CD8-positive, alpha-beta memory T cell (primary cell): Measurements from ENCODE around the gene CYP3A5. TPM values are rescaled to one million over a fixed set of nuclear protein-coding genes. Genes with fewer than 3 reads are reported as not detected.
"Not testable (repeated sequence)": the region's sequence is repeated elsewhere in the genome, so short reads cannot be mapped to it uniquely, and the experiment has no call there.

Experiments
- CTCF ChIA-PET: fragments of 350-600 bp; sonication (Branson Sonifier 250); formaldehyde crosslinking; loops from one replicate; lab custom pipeline; 2021; ENCODE audit warnings: antibody characterized with exemption; lab: Charles Lee
- POLR2A ChIA-PET: fragments of 350-600 bp; sonication (Branson Sonifier 250); formaldehyde crosslinking; loops from one replicate; lab custom pipeline; 2021; ENCODE audit warnings: antibody characterized with exemption; lab: Charles Lee
- DNase-seq, 5 donors: peaks; one replicate each; pipeline versions ENCODE4 v3.0.0 to v3.0.0-alpha.2; 2020 to 2022; ENCODE audit warnings: mixed read lengths in 1 of 5
- H3K27ac ChIP-seq: one replicate; pipeline ENCODE4 v1.7.0; 2013; ENCODE audit warnings: low read depth, mild to moderate bottlenecking, low read length, moderate library complexity
- H3K27me3 ChIP-seq: 2 replicates; pipeline ENCODE4 v1.7.0; 2013; ENCODE audit warnings: low read length, mild to moderate bottlenecking; ENCODE audit not compliant: insufficient read depth, poor library complexity, severe bottlenecking
- H3K36me3 ChIP-seq: 2 replicates; pipeline ENCODE4 v1.7.0; 2013; ENCODE audit warnings: mild to moderate bottlenecking, low read length, moderate library complexity; ENCODE audit not compliant: insufficient read depth
- H3K4me1 ChIP-seq: 2 replicates; pipeline ENCODE4 v1.7.0; 2013; ENCODE audit warnings: mild to moderate bottlenecking, low read length, moderate library complexity; ENCODE audit not compliant: insufficient read depth
- H3K4me3 ChIP-seq: 2 replicates; pipeline ENCODE4 v1.7.0; 2013; ENCODE audit warnings: mild to moderate bottlenecking, low read length
- H3K9me3 ChIP-seq: 2 replicates; pipeline ENCODE4 v1.7.0; 2013; ENCODE audit warnings: mild to moderate bottlenecking, low read length
- H3K27ac Mint-ChIP-seq, 8 donors: one replicate each; pipeline ENCODE4 v1.8.0; 2020 to 2021; ENCODE audit warnings: mixed read lengths in 8 of 8, mild to moderate bottlenecking in 6 of 8, inconsistent platforms in 3 of 8, moderate library complexity in 3 of 8
- H3K27me3 Mint-ChIP-seq, 2 donors: one replicate each; pipeline ENCODE4 v1.8.0; 2020 to 2021; ENCODE audit warnings: mixed read lengths in 2 of 2, mild to moderate bottlenecking in 1 of 2, moderate library complexity in 1 of 2
- H3K36me3 Mint-ChIP-seq, 3 donors: one replicate each; pipeline ENCODE4 v1.8.0; 2020 to 2021; ENCODE audit warnings: mixed read lengths in 3 of 3, inconsistent platforms in 1 of 3, mild to moderate bottlenecking in 1 of 3
- H3K4me1 Mint-ChIP-seq, 3 donors: one replicate each; pipeline ENCODE4 v1.8.0; 2020 to 2021; ENCODE audit warnings: mixed read lengths in 3 of 3, inconsistent platforms in 1 of 3, mild to moderate bottlenecking in 1 of 3
- H3K4me3 Mint-ChIP-seq, 7 donors: one replicate each; pipeline ENCODE4 v1.8.0; 2020 to 2021; ENCODE audit warnings: mixed read lengths in 7 of 7, mild to moderate bottlenecking in 6 of 7, moderate library complexity in 4 of 7, inconsistent platforms in 2 of 7
- H3K9me3 Mint-ChIP-seq, 5 donors: one replicate each; pipeline ENCODE4 v1.8.0; 2020 to 2022; ENCODE audit warnings: mixed read lengths in 5 of 5, mild to moderate bottlenecking in 3 of 5, moderate library complexity in 2 of 5, inconsistent platforms in 1 of 5
- polyA plus RNA-seq: library from polyadenylated mRNA; unstranded; fragments of 300-500 nt; fragmentation: Illumina TruSeq; gene quantifications from one replicate; pipeline ENCODE4 v1.2.3, GENCODE V29; 2021
- total RNA-seq, 2 experiments: library from RNA; stranded (reverse); gene quantifications; one replicate each; pipeline ENCODE4 v1.2.3, GENCODE V29; 2021

The CYP3A5 gene
- total RNA-seq (not detected), polyA plus RNA-seq (0.16 TPM)

- Histone ChIP-seq H3K27me3 (no peaks in the 10 kb centered on the region), H3K4me3 (no peak within 1 kb of the TSS), H3K36me3 (no peaks in the 10 kb centered on the region), H3K27ac (peak within 1 kb of the TSS; percentile 32), H3K9me3 (no peaks in the 10 kb centered on the region), H3K4me1 (peaks cover 2% of the 10 kb centered on the region)
- POLR2A ChIA-PET = no interaction called here
- peaks cover 8 to 20% (median 13%) of the 10 kb centered on the region in 3 donors for H3K4me1 Mint-ChIP-seq
- H3K9me3 Mint-ChIP-seq = no peaks in the 10 kb centered on the region
- H3K4me3 Mint-ChIP-seq = peak within 1 kb of the TSS in 1 of 7 donors; percentile 52
- H3K27me3 Mint-ChIP-seq = peaks cover 5 to 6% of the 10 kb centered on the region in 2 donors
- peak within 1 kb of the TSS in 1 of 8 donors; percentile 22 for H3K27ac Mint-ChIP-seq
- DNase-seq = no peak
- H3K36me3 Mint-ChIP-seq = peaks cover 0 to 14% (median 11%) of the 10 kb centered on the region in 3 donors
- CTCF ChIA-PET = no interaction called here
Measured at GRCh38 chr7:99679400-99680191, at the start of gene CYP3A5. CYP3A5 (minus strand) TSS chr7:99679996; CDS start chr7:99679896, 100 bp downstream.

GRCh38 chr7:99728615-99729014 lies 48.8 kb upstream of the CYP3A5 start:
- H3K4me1 ChIP-seq = no peaks in the 10 kb centered on the region
- no peak overlapping the region for H3K4me3 ChIP-seq
- no peaks in the 10 kb centered on the region for H3K27me3 ChIP-seq
- H3K27me3 Mint-ChIP-seq = no peaks in the 10 kb centered on the region
- H3K36me3 Mint-ChIP-seq = peaks cover 0 to 1% (median 0%) of the 10 kb centered on the region in 3 donors
- no peak for DNase-seq
- no peak overlapping the region for H3K27ac Mint-ChIP-seq
- no peaks in the 10 kb centered on the region for H3K4me1 Mint-ChIP-seq
- ChIA-PET POLR2A (no interaction called here), CTCF (no interaction called here)
- no peaks in the 10 kb centered on the region for H3K36me3 ChIP-seq
- H3K4me3 Mint-ChIP-seq = no peak overlapping the region
- H3K9me3 Mint-ChIP-seq = no peaks in the 10 kb centered on the region
- no peak overlapping the region for H3K27ac ChIP-seq
- H3K9me3 ChIP-seq = no peaks in the 10 kb centered on the region

- H3K27me3 Mint-ChIP-seq, H3K4me1 ChIP-seq, H3K27me3 ChIP-seq, H3K36me3 Mint-ChIP-seq, H3K9me3 Mint-ChIP-seq, H3K27ac Mint-ChIP-seq, H3K27ac ChIP-seq, DNase-seq, H3K4me3 Mint-ChIP-seq, H3K4me1 Mint-ChIP-seq, H3K9me3 ChIP-seq, CTCF ChIA-PET, H3K4me3 ChIP-seq, H3K36me3 ChIP-seq, POLR2A ChIA-PET: not testable (repeated sequence)
Measured at GRCh38 chr7:99723201-99723600, 43.4 kb upstream of the CYP3A5 start.

- Mint-ChIP-seq H3K27me3 (no peaks in the 10 kb centered on the region), H3K36me3 (peaks cover 0 to 1% (median 0%) of the 10 kb centered on the region in 3 donors), H3K9me3 (no peaks in the 10 kb centered on the region), H3K4me3 (no peak overlapping the region), H3K4me1 (no peaks in the 10 kb centered on the region), H3K27ac (no peak overlapping the region)
- no peak overlapping the region for H3K27ac ChIP-seq
- POLR2A ChIA-PET = no interaction called here
- DNase-seq = no peak
- no peaks in the 10 kb centered on the region for H3K4me1 ChIP-seq
- CTCF ChIA-PET = interaction anchor here (1.2 kb wide), 1 partner anchor 16 kb away, joined by 3 read pairs; no protein-coding TSS in a partner anchor
- no peak overlapping the region for H3K4me3 ChIP-seq
- H3K27me3 ChIP-seq = no peaks in the 10 kb centered on the region
- H3K36me3 ChIP-seq = no peaks in the 10 kb centered on the region
- H3K9me3 ChIP-seq = no peaks in the 10 kb centered on the region
Measured at GRCh38 chr7:99720800-99721595, 41.2 kb upstream of the CYP3A5 start.

GRCh38 chr7:99719996-99720769 lies 40.4 kb upstream of the CYP3A5 start:
- H3K4me3 ChIP-seq = no peak overlapping the region
- no peaks in the 10 kb centered on the region for H3K4me1 ChIP-seq
- no peak overlapping the region for H3K27ac ChIP-seq
- Mint-ChIP-seq H3K27ac (no peak overlapping the region), H3K4me1 (no peaks in the 10 kb centered on the region), H3K36me3 (peaks cover 0 to 4% (median 3%) of the 10 kb centered on the region in 3 donors), H3K4me3 (no peak overlapping the region), H3K9me3 (peaks cover 0 to 2% (median 0%) of the 10 kb centered on the region in 5 donors), H3K27me3 (no peaks in the 10 kb centered on the region)
- ChIA-PET POLR2A (no interaction called here), CTCF (no interaction called here)
- H3K36me3 ChIP-seq = no peaks in the 10 kb centered on the region
- no peaks in the 10 kb centered on the region for H3K9me3 ChIP-seq
- no peaks in the 10 kb centered on the region for H3K27me3 ChIP-seq
- peak in 1 of 5 donors; percentile 2 for DNase-seq

- Mint-ChIP-seq H3K4me1 (no peaks in the 10 kb centered on the region), H3K36me3 (peaks cover 9 to 15% (median 12%) of the 10 kb centered on the region in 3 donors), H3K27ac (no peak overlapping the region), H3K27me3 (no peaks in the 10 kb centered on the region), H3K4me3 (no peak overlapping the region), H3K9me3 (peaks cover 0 to 2% (median 0%) of the 10 kb centered on the region in 5 donors)
- Histone ChIP-seq H3K4me1 (no peaks in the 10 kb centered on the region), H3K27ac (no peak overlapping the region), H3K27me3 (no peaks in the 10 kb centered on the region), H3K9me3 (no peaks in the 10 kb centered on the region), H3K4me3 (no peak overlapping the region), H3K36me3 (no peaks in the 10 kb centered on the region)
- CTCF ChIA-PET = no interaction called here
- POLR2A ChIA-PET = no interaction called here
- DNase-seq = no peak
Measured at GRCh38 chr7:99713995-99714570, 34.3 kb upstream of the CYP3A5 start.

- DNase-seq = no peak
- Histone ChIP-seq H3K9me3 (no peaks in the 10 kb centered on the region), H3K4me3 (no peak overlapping the region), H3K27ac (no peak overlapping the region), H3K4me1 (no peaks in the 10 kb centered on the region), H3K27me3 (no peaks in the 10 kb centered on the region), H3K36me3 (no peaks in the 10 kb centered on the region)
- Mint-ChIP-seq H3K27ac (peak overlapping the region in 1 of 8 donors; percentile 52), H3K9me3 (no peaks in the 10 kb centered on the region), H3K4me3 (no peak overlapping the region), H3K4me1 (no peaks in the 10 kb centered on the region), H3K36me3 (peaks cover 10 to 20% (median 12%) of the 10 kb centered on the region in 3 donors), H3K27me3 (no peaks in the 10 kb centered on the region)
- ChIA-PET CTCF (no interaction called here), POLR2A (no interaction called here)
Measured at GRCh38 chr7:99709838-99710578, 30.2 kb upstream of the CYP3A5 start.
